ENCODE data around the gene DCAF4. TPM values are rescaled to one million over a fixed set of nuclear protein-coding genes. Genes with fewer than 3 reads are reported as not detected.

DCAF4 gene
- total RNA-seq, 4 donors from 2014 or later = 7.9 to 211 (median 22.8) TPM

DNA sequence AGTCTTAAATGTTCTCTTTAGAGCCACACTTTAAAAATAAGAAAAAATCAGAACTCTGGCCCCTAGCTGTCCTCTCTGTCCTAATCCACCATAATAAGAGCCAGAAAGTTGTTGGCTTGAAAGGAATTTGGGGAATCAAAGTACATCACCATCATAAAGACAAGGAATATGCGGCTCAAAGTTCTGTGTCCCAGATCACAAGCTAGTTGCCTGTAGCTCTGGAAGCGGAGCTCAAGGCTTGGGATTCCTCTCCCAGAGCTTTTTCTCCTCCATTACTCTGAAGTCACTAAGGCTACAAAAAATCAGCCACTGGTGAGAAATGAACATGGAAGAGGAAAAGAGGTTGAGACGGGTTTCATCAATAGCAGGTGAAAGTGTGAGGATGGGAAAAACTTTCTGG is 38.8 kb upstream of the DCAF4 start:
- Histone ChIP-seq H3K9me3 (no peaks in the 10 kb centered on the region), H3K27me3 (peaks cover 21% of the 10 kb centered on the region), H3K36me3 (no peaks in the 10 kb centered on the region), H3K4me3 (no peak overlapping the region), H3K27ac (no peak overlapping the region), H3K4me1 (peaks cover 4 to 11% (median 10%) of the 10 kb centered on the region in 4 donors)
- intact Hi-C loops (cut with DNase I; ENCODE audit: low total_unique reads) = no loop called here
- DNase-seq = no peak
- WGBS, 2 donors (ENCODE audit: low coverage in 1 of 2) = 93 to 100% methylated on average over 3 of the region's 3 CpGs
- in situ Hi-C loops (cut with MboI; ENCODE audit: low pct_ligation_motif_present in 1 of 4, low pct_unique_long_range_greater_than_20kb in 1 of 4, low sequenced_read_pairs in 3 of 4) = no loop called here
- TF ChIP-seq POLR2AphosphoS5 (IDR thresholded peaks at IDR 0.05) (no peak), POLR2A (IDR thresholded peaks at IDR 0.05) (no peak), EP300 (IDR thresholded peaks at IDR 0.05; ENCODE audit: low read depth) (no peak)
- TF ChIP-seq, protein P1, sequence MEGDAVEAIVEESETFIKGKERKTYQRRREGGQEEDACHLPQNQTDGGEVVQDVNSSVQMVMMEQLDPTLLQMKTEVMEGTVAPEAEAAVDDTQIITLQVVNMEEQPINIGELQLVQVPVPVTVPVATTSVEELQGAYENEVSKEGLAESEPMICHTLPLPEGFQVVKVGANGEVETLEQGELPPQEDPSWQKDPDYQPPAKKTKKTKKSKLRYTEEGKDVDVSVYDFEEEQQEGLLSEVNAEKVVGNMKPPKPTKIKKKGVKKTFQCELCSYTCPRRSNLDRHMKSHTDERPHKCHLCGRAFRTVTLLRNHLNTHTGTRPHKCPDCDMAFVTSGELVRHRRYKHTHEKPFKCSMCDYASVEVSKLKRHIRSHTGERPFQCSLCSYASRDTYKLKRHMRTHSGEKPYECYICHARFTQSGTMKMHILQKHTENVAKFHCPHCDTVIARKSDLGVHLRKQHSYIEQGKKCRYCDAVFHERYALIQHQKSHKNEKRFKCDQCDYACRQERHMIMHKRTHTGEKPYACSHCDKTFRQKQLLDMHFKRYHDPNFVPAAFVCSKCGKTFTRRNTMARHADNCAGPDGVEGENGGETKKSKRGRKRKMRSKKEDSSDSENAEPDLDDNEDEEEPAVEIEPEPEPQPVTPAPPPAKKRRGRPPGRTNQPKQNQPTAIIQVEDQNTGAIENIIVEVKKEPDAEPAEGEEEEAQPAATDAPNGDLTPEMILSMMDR (IDR thresholded peaks at IDR 0.05) = no peak

DNA sequence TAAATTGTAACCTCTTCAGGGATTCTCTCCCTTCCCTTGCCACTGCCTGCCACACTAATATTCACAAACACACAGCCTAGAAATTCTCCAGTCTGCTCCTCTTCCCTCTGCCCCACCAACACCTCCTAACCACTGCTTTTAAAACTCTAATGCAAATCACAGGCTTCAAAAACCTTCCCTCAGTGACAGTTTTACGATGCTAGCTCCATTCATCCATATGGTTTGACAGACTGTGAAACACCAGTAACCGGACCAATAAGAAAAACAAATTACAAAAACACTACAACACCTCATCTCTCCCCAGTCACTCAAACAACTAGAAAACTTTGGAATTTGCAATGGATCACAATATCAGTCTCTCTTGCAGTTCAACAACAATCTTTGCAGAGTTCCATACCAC is 38.1 kb upstream of the DCAF4 start:
- TF ChIP-seq, protein P1 (IDR thresholded peaks at IDR 0.05) = no peak
- TF ChIP-seq POLR2A (IDR thresholded peaks at IDR 0.05) (no peak), POLR2AphosphoS5 (IDR thresholded peaks at IDR 0.05) (no peak)
- H3K4me3 ChIP-seq = no peak overlapping the region
- H3K4me1 ChIP-seq = peaks cover 8 to 17% (median 13%) of the 10 kb centered on the region in 4 donors
- H3K27ac ChIP-seq = no peak overlapping the region
- H3K9me3 ChIP-seq = no peaks in the 10 kb centered on the region
- H3K36me3 ChIP-seq = no peaks in the 10 kb centered on the region
- intact Hi-C loops (cut with DNase I; ENCODE audit: low total_unique reads) = no loop called here
- peaks cover 21% of the 10 kb centered on the region for H3K27me3 ChIP-seq
- WGBS, 2 donors (ENCODE audit: low coverage in 1 of 2) = 71 to 75% methylated on average over 2 of the region's 2 CpGs
- in situ Hi-C loops (cut with MboI; ENCODE audit: low pct_ligation_motif_present in 1 of 4, low pct_unique_long_range_greater_than_20kb in 1 of 4, low sequenced_read_pairs in 3 of 4) = no loop called here
- DNase-seq = no peak

DNA sequence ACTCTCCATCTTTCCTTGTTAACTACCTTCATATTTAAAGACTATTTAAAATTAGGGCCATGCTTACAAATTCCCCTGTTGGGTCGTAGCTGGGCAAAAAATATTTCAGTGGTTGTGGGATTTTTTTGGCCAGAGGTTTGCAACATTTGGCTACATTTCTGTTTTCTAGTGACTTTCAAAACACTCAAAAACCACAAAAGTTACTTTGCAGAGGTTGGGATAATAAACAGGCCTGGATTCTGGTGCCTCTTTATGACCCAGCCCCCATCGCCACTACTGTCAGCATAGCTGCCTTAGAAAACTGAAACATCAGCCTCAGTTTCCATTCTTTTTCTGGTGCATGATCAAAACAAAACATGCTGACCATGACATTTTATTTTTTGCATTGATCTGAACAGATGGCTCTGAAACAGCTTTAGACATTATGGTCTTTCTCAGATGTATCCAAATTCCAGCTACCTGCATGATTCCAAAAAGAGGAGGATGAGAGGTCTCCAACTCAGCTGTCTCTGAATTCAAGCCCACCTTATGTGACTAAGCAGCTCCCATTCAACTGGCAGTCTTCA is 37.5 kb upstream of the DCAF4 start:
- no peaks in the 10 kb centered on the region for H3K9me3 ChIP-seq
- in situ Hi-C loops (cut with MboI; ENCODE audit: low pct_ligation_motif_present in 1 of 4, low pct_unique_long_range_greater_than_20kb in 1 of 4, low sequenced_read_pairs in 3 of 4) (no loop called here), intact Hi-C loops (cut with DNase I; ENCODE audit: low total_unique reads) (no loop called here)
- no peak overlapping the region for H3K27ac ChIP-seq
- DNase-seq = no peak
- peaks cover 21% of the 10 kb centered on the region for H3K27me3 ChIP-seq
- 71 to 88% methylated on average over 1 to 2 of the region's 2 CpGs for WGBS, 2 donors (ENCODE audit: low coverage in 1 of 2)
- no peaks in the 10 kb centered on the region for H3K36me3 ChIP-seq
- H3K4me1 ChIP-seq = peaks cover 8 to 18% (median 13%) of the 10 kb centered on the region in 4 donors
- no peak overlapping the region for H3K4me3 ChIP-seq
- TF ChIP-seq POLR2A (IDR thresholded peaks at IDR 0.05) (no peak), EP300 (IDR thresholded peaks at IDR 0.05; ENCODE audit: low read depth) (no peak), POLR2AphosphoS5 (IDR thresholded peaks at IDR 0.05) (no peak)
- TF ChIP-seq, protein P1 (IDR thresholded peaks at IDR 0.05) = no peak

DNA sequence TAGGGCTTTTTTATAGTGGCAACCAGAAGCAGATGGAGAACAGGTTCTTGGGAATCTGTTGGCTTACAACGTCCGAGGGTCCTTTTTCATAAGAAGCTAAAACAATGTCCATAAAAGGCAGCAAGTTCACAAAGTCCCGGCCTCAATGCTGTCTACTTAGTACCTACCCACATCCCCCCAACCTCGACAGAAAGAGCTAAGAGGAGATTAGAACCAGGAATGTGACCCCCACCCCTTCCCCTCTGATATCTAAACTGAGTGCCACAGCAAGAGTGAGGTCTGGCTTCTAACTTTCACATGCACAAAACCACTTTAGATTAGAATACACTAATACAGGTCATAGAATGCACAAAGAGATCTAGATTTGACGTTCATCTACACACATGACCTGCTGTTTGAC is 36.9 kb upstream of the DCAF4 start:
- Histone ChIP-seq H3K4me3 (no peak overlapping the region), H3K27ac (no peak overlapping the region), H3K27me3 (peaks cover 21% of the 10 kb centered on the region), H3K4me1 (peaks cover 8 to 19% (median 14%) of the 10 kb centered on the region in 4 donors), H3K36me3 (no peaks in the 10 kb centered on the region), H3K9me3 (no peaks in the 10 kb centered on the region)
- intact Hi-C loops (cut with DNase I; ENCODE audit: low total_unique reads) = no loop called here
- in situ Hi-C loops (cut with MboI; ENCODE audit: low pct_ligation_motif_present in 1 of 4, low pct_unique_long_range_greater_than_20kb in 1 of 4, low sequenced_read_pairs in 3 of 4) = no loop called here
- no peak for DNase-seq
- 78% methylated on average over 1 to 5 of the region's 5 CpGs for WGBS, 2 donors (ENCODE audit: low coverage in 1 of 2)
- TF ChIP-seq, protein P1 (IDR thresholded peaks at IDR 0.05) = no peak
- TF ChIP-seq POLR2AphosphoS5 (IDR thresholded peaks at IDR 0.05) (no peak), EP300 (IDR thresholded peaks at IDR 0.05; ENCODE audit: low read depth) (no peak), POLR2A (IDR thresholded peaks at IDR 0.05) (no peak)
